Liver (tissue), 9 donors: ENCODE measurements around the gene RAB11FIP5. TPM values are rescaled to one million over a fixed set of nuclear protein-coding genes. Genes with fewer than 3 reads are reported as not detected.

Source experiments
- DNase-seq: peaks from one replicate; pipeline ENCODE4 v3.0.0-alpha.2; 2017; ENCODE audit warnings: low spot score
- H3K27ac ChIP-seq, 2 donors: one replicate each; pipeline ENCODE4 v1.7.0; 2013; ENCODE audit warnings: inconsistent platforms in 2 of 2, low read length in 2 of 2, control low read depth in 1 of 2, low read depth in 1 of 2, mild to moderate bottlenecking in 1 of 2
- H3K27me3 ChIP-seq, 4 donors: one replicate each; pipeline versions ENCODE4 v1.6.1 to v1.7.0; 2013; ENCODE audit warnings: low read length in 3 of 4, inconsistent platforms in 1 of 4, mild to moderate bottlenecking in 1 of 4, moderate library complexity in 1 of 4; ENCODE audit not compliant: control insufficient read depth in 4 of 4, insufficient read depth in 4 of 4
- H3K36me3 ChIP-seq, 4 donors: one replicate each; pipeline versions ENCODE4 v1.6.1 to v1.7.0; 2013; ENCODE audit warnings: low read length in 3 of 4, mild to moderate bottlenecking in 3 of 4, low read depth in 1 of 4, moderate library complexity in 1 of 4; ENCODE audit not compliant: control insufficient read depth in 4 of 4, insufficient read depth in 3 of 4
- H3K4me1 ChIP-seq, 4 donors: one replicate each; pipeline versions ENCODE4 v1.6.1 to v1.7.0; 2013; ENCODE audit warnings: low read length in 3 of 4, mild to moderate bottlenecking in 3 of 4, moderate library complexity in 1 of 4; ENCODE audit not compliant: control insufficient read depth in 4 of 4, insufficient read depth in 4 of 4
- H3K4me3 ChIP-seq, 3 donors: one replicate each; pipeline versions ENCODE4 v1.6.1 to v1.7.0; 2013; ENCODE audit warnings: low read length in 3 of 3, control low read depth in 1 of 3, low read depth in 1 of 3, mild to moderate bottlenecking in 1 of 3
- H3K9ac ChIP-seq, 2 donors: one replicate each; pipeline ENCODE4 v1.7.0; 2013; ENCODE audit warnings: low read length in 2 of 2, mild to moderate bottlenecking in 2 of 2, moderate library complexity in 2 of 2, control low read depth in 1 of 2, low read depth in 1 of 2
- H3K9me3 ChIP-seq, 4 donors: one replicate each; pipeline versions ENCODE4 v1.6.1 to v1.7.0; 2013; ENCODE audit warnings: low read length in 3 of 4; ENCODE audit not compliant: control insufficient read depth in 4 of 4
- EGR1 ChIP-seq, 2 donors: IDR thresholded peaks; 2 replicates each; pipeline ENCODE4 v1.6.1; 2016 to 2018; ENCODE audit warnings: antibody characterized with exemption in 2 of 2, low read depth in 2 of 2
- FOXA1 ChIP-seq: IDR thresholded peaks from 2 replicates; pipeline ENCODE4 v1.6.1; 2016; ENCODE audit warnings: antibody characterized with exemption
- FOXA2 ChIP-seq: IDR thresholded peaks from 2 replicates; pipeline ENCODE4 v1.6.1; 2016; ENCODE audit warnings: antibody characterized with exemption
- GABPA ChIP-seq, 2 donors: IDR thresholded peaks in 1 of 2; conservative IDR thresholded peaks in 1 of 2; 2 replicates each; pipeline ENCODE4 v1.6.1; 2016; ENCODE audit warnings: antibody characterized with exemption in 2 of 2, mild to moderate bottlenecking in 1 of 2, moderate library complexity in 1 of 2
- HNF4A ChIP-seq, 2 donors: conservative IDR thresholded peaks; 2 replicates each; pipeline ENCODE4 v1.6.1; 2016; ENCODE audit warnings: antibody characterized with exemption in 2 of 2, mild to moderate bottlenecking in 2 of 2
- HNF4G ChIP-seq: IDR thresholded peaks from 2 replicates; pipeline ENCODE4 v1.6.1; 2016; ENCODE audit warnings: antibody characterized with exemption
- JUND ChIP-seq, 2 donors: IDR thresholded peaks; 2 replicates each; pipeline ENCODE4 v1.6.1; 2016; ENCODE audit warnings: antibody characterized with exemption in 2 of 2
- NR2F2 ChIP-seq: IDR thresholded peaks from 2 replicates; pipeline ENCODE4 v1.6.1; 2016; ENCODE audit warnings: antibody characterized with exemption
- RAD21 ChIP-seq, 2 donors: IDR thresholded peaks; 2 replicates each; pipeline ENCODE4 v1.6.1; 2016; ENCODE audit warnings: antibody characterized with exemption in 2 of 2, mild to moderate bottlenecking in 2 of 2
- RXRA ChIP-seq, 2 donors: IDR thresholded peaks; 2 replicates each; pipeline ENCODE4 v1.6.1; 2017 to 2018; ENCODE audit warnings: antibody characterized with exemption in 2 of 2, mild to moderate bottlenecking in 1 of 2
- SP1 ChIP-seq: IDR thresholded peaks from 2 replicates; pipeline ENCODE4 v1.6.1; 2018; ENCODE audit warnings: antibody characterized with exemption, mild to moderate bottlenecking
- TAF1 ChIP-seq: conservative IDR thresholded peaks from 2 replicates; pipeline ENCODE4 v1.6.1; 2016; ENCODE audit warnings: antibody characterized with exemption, mild to moderate bottlenecking
- YY1 ChIP-seq: IDR thresholded peaks from 2 replicates; pipeline ENCODE4 v1.6.1; 2016; ENCODE audit warnings: antibody characterized with exemption, mild to moderate bottlenecking
- WGBS: extraction: QIAGEN DNeasy Blood & Tissue Kit; methylation state at CpG from one replicate; pipeline ENCODE4 v1.1.7; 2013; 5-methylcytosine and 5-hydroxymethylcytosine counted together
- polyA plus RNA-seq, 2 donors: library from polyadenylated mRNA; stranded (reverse) in 1 of 2; unstranded in 1 of 2; fragments of 200-250 nt in 1 of 2; fragments of >200 nt in 1 of 2; fragmentation: Nextera tagmentation in 1 of 2; extraction: Ambion mirVana in 1 of 2; gene quantifications; one replicate each; pipeline versions ENCODE4 v1.2.1 to v1.2.3, GENCODE V29; 2013 to 2015
- total RNA-seq, 2 donors: library from RNA; depleted of rRNA; stranded (reverse); fragments of >200 nt; gene quantifications; one replicate each; pipeline ENCODE4 v1.2.3, GENCODE V29; 2014
- TF ChIP-seq, protein P1 (sequence below): IDR thresholded peaks from 2 replicates; pipeline ENCODE4 v1.6.1; 2016; ENCODE audit warnings: antibody characterized with exemption
- TF ChIP-seq, protein P2 (sequence below): IDR thresholded peaks from 2 replicates; pipeline ENCODE4 v1.6.1; 2016; ENCODE audit warnings: antibody characterized with exemption, mild to moderate bottlenecking
- TF ChIP-seq, protein P3 (sequence below): IDR thresholded peaks from 2 replicates; pipeline ENCODE4 v1.6.1; 2016; ENCODE audit warnings: antibody characterized with exemption
- TF ChIP-seq, protein P4 (sequence below): fragments of 150-350 bp; IDR thresholded peaks from 2 replicates; pipeline ENCODE4 v1.5.1; 2017; ENCODE audit warnings: improper control_type of control experiment, low read depth, low read length; ENCODE audit not compliant: missing input control
- TF ChIP-seq, protein P5 (sequence below): IDR thresholded peaks from 2 replicates; pipeline ENCODE4 v1.6.1; 2016; ENCODE audit warnings: antibody characterized with exemption
- donor health status: healthy.
- donor health status: healthy.
- donor health status: healthy.
- donor health status: healthy.
- donor health status: healthy.

Gene RAB11FIP5
- total and polyA plus RNA-seq, 4 donors = 2.8 to 8.1 (median 5.4) TPM

DNA sequence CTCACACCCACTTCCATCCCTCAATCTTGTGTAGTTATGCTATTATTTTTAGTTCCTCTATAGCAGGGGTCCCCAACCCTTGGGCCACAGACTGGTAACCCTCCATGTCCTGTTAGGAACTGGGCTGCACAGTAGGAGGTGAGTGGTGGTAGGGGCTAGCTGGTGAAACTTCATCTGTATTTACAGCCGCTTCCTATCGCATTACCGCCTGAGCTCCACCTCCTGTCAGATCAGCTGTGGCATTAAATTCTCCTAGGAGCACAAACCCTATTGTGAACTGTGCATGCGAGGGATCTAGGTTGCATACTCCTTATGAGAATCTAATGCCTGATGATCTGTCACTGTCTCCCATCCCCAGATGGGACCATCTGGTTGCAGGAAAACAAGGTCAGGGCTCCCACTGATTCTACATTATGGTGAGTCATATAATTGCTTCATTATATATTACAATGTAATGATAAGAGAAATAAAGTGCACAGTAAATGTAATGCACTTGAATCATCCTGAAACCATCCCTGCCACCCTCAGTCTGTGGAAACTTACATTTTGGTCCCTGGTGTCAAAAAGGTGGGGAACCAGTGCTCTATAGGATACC lies 1.6 kb upstream of the RAB11FIP5 start:
- TF ChIP-seq, protein P1, sequence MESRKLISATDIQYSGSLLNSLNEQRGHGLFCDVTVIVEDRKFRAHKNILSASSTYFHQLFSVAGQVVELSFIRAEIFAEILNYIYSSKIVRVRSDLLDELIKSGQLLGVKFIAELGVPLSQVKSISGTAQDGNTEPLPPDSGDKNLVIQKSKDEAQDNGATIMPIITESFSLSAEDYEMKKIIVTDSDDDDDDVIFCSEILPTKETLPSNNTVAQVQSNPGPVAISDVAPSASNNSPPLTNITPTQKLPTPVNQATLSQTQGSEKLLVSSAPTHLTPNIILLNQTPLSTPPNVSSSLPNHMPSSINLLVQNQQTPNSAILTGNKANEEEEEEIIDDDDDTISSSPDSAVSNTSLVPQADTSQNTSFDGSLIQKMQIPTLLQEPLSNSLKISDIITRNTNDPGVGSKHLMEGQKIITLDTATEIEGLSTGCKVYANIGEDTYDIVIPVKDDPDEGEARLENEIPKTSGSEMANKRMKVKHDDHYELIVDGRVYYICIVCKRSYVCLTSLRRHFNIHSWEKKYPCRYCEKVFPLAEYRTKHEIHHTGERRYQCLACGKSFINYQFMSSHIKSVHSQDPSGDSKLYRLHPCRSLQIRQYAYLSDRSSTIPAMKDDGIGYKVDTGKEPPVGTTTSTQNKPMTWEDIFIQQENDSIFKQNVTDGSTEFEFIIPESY = no peak
- no peak for TF ChIP-seq HNF4A (conservative IDR thresholded peaks at IDR 0.05)
- TF ChIP-seq, protein P2, sequence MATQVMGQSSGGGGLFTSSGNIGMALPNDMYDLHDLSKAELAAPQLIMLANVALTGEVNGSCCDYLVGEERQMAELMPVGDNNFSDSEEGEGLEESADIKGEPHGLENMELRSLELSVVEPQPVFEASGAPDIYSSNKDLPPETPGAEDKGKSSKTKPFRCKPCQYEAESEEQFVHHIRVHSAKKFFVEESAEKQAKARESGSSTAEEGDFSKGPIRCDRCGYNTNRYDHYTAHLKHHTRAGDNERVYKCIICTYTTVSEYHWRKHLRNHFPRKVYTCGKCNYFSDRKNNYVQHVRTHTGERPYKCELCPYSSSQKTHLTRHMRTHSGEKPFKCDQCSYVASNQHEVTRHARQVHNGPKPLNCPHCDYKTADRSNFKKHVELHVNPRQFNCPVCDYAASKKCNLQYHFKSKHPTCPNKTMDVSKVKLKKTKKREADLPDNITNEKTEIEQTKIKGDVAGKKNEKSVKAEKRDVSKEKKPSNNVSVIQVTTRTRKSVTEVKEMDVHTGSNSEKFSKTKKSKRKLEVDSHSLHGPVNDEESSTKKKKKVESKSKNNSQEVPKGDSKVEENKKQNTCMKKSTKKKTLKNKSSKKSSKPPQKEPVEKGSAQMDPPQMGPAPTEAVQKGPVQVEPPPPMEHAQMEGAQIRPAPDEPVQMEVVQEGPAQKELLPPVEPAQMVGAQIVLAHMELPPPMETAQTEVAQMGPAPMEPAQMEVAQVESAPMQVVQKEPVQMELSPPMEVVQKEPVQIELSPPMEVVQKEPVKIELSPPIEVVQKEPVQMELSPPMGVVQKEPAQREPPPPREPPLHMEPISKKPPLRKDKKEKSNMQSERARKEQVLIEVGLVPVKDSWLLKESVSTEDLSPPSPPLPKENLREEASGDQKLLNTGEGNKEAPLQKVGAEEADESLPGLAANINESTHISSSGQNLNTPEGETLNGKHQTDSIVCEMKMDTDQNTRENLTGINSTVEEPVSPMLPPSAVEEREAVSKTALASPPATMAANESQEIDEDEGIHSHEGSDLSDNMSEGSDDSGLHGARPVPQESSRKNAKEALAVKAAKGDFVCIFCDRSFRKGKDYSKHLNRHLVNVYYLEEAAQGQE = no peak
- TF ChIP-seq GABPA (IDR thresholded peaks at IDR 0.05 in 1 of 2, conservative IDR thresholded peaks at IDR 0.05 in 1 of 2) = no peak
- TF ChIP-seq EGR1 (IDR thresholded peaks at IDR 0.05; ENCODE audit: low read depth in 2 of 2) = no peak
- no peak for TF ChIP-seq JUND (IDR thresholded peaks at IDR 0.05)
- no peak for TF ChIP-seq YY1
- no peak for TF ChIP-seq SP1
- TF ChIP-seq FOXA1 = no peak
- TF ChIP-seq TAF1 = no peak
- TF ChIP-seq RAD21 (IDR thresholded peaks at IDR 0.05) = no peak
- TF ChIP-seq, protein P3, sequence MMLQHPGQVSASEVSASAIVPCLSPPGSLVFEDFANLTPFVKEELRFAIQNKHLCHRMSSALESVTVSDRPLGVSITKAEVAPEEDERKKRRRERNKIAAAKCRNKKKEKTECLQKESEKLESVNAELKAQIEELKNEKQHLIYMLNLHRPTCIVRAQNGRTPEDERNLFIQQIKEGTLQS = no peak
- no peak for TF ChIP-seq NR2F2
- no peak for TF ChIP-seq FOXA2
- TF ChIP-seq, protein P4, sequence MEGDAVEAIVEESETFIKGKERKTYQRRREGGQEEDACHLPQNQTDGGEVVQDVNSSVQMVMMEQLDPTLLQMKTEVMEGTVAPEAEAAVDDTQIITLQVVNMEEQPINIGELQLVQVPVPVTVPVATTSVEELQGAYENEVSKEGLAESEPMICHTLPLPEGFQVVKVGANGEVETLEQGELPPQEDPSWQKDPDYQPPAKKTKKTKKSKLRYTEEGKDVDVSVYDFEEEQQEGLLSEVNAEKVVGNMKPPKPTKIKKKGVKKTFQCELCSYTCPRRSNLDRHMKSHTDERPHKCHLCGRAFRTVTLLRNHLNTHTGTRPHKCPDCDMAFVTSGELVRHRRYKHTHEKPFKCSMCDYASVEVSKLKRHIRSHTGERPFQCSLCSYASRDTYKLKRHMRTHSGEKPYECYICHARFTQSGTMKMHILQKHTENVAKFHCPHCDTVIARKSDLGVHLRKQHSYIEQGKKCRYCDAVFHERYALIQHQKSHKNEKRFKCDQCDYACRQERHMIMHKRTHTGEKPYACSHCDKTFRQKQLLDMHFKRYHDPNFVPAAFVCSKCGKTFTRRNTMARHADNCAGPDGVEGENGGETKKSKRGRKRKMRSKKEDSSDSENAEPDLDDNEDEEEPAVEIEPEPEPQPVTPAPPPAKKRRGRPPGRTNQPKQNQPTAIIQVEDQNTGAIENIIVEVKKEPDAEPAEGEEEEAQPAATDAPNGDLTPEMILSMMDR = no peak
- TF ChIP-seq, protein P5, sequence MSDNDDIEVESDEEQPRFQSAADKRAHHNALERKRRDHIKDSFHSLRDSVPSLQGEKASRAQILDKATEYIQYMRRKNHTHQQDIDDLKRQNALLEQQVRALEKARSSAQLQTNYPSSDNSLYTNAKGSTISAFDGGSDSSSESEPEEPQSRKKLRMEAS = no peak
- no peak for TF ChIP-seq HNF4G
- TF ChIP-seq RXRA (IDR thresholded peaks at IDR 0.05) = no peak
- no peak overlapping the region for H3K27ac ChIP-seq
- H3K36me3 ChIP-seq = no peaks in the 10 kb centered on the region
- DNase-seq = no peak
- H3K9me3 ChIP-seq = no peaks in the 10 kb centered on the region
- WGBS = 97% methylated on average over 4 of the region's 4 CpGs
- no peaks in the 10 kb centered on the region for H3K27me3 ChIP-seq
- no peak overlapping the region for H3K4me3 ChIP-seq
- H3K9ac ChIP-seq = no peak overlapping the region
- H3K4me1 ChIP-seq = peaks cover 2 to 13% (median 11%) of the 10 kb centered on the region in 4 donors
